NOMO-1 (cell line): ENCODE data around the gene LATS2.
"Not testable (repeated sequence)": the region's sequence is repeated elsewhere in the genome, so short reads cannot be mapped to it uniquely, and the experiment has no call there.

Experiments used
- DNase-seq, 2 experiments: peaks; one replicate each; lab custom pipeline; 2025; ENCODE audit not compliant: unreplicated experiment in 2 of 2; lab: John Stamatoyannopoulos, UW

Gene LATS2

DNA sequence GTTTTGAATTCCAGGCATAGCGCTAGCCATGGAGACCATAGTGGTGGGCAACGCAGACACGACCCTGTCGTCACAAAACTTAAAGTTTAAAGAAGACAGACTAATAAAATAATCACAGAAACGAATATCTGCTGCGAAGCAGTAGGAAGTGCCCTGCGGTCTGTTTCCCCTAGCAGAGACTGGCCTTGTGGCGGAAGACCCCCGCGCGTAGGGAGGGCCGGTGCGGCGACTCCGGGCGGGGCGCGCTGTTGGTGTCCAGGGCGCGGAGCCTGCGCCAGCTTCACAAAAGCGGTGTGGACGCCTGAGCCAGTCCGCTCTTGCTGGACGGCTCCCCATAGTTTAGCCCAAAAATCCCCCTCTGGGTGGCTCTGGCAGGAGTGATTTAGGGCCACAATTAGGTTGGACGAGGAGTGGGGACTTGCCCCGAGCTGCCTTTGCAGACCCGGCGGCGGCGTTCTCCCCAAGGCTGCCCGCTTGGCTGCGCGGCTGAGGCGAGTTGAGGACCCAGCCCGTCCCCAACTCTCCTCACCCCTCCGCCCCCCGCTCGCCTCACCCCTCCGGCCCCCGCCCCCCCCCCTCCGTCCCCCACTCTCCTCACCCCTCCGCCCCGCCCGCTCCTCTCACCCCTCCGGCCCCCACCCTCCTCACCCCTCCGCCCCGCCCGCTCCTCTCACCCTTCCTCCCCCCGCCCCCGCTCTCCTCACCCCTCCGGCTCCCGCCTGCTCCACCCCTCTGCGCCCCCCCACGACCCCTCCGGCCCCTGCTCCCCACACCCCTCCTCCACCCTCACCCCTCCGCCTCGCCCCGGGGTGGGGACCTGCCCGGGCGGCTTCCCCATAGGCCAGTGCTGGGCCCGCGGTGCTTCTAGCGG lies 14.2 kb upstream of the LATS2 start:
- peak; percentile 27 to 38 for DNase-seq

DNA sequence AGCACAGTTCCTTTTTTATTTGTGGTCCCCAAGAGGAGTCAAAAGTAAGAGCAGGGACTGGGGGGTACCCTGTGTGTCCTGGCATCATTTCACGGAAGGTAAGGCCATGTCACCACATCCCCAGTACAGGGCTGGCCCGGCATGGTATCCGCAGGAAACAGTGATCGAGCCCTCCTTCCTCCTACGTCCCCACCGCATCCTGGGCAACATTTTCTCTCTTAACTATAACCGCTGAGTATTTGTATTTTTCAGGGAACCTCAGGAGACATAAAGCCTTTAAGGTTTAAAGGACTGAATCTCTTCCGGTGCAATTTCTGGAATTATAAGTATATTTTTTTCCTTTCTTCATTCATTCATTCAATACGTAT lies 13.6 kb upstream of the LATS2 start:
- DNase-seq = peak in 1 of 2 experiments; percentile 54

DNA sequence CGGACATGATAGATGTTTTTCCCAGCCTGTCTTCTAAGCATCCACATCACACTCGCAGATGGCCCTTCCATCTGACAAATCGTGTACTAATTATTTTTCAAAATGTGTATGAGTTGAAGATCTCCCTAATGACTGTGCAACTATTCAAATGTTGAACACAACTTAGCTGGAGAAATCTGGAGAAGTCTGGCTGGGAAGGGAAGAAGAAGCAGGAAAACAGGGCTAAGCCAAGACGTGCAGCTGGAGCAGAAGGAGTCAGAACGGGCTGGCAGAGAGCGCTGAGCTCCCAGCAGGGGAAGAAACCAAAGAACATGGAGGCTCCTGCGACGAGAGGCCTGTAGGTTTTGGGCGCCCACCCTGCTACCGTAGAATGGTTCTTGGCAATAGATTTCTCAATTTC lies 13.2 kb upstream of the LATS2 start:
- DNase-seq = peak in 1 of 2 experiments; percentile 16

DNA sequence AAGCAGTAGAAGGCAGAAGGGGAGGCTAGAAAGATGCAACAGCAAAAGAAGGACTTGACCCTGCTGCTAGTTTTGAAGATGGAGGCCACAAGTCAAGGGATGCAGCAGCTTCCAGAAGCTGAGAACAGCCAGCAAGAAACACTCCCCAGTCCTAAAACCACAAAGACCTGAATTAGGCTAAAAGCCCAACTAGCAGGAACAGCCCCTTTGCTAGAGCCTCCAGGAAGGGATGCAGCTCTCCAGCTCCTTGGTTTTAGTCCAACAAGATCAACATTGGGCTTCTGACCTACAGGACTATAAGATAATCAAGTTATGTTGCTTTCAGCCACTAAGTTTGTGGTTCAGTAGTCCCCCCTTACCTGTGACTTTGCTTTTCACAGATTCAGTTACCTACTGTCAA lies 10.5 kb upstream of the LATS2 start:
- DNase-seq = no peak

DNA sequence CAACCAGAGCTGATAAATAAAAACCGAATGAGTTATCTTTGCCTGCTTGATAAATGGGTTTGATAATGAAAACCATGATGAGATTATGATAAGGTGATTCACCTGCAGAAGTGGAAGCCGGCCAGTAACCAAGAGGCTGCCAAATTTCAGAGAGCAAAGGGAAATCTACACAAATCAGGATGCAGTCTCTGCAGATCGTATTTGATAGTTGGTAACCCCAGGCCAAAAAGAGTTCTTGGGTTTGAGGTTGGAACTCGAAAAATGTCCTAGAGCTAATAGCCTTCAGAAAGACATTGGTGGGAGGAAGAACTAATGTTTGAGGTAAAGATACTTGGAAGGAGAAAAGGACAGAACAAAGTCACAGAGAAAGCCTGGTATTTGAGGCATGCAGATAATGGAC lies 9.6 kb upstream of the LATS2 start:
- DNase-seq = no peak

DNA sequence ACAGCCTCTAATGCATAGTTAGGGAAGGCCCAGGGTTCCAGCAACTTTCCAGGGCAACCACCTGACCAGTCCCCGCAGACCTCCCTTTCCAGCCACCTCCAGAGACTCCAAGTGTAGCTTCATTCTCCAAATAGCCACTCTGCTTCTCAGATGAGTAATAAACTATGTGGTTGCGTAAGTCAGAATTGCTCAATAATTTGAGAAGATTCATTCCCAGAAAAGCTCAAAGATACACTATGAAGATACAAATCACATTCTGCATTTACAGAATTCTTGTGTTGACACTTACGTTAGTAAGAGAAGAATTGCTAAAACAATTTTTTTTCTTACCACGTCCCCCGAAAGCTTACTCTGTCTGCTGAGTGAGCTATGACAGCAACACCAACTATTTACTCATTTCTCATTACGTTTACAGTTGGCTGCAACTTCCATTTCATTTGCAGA lies 8.2 kb upstream of the LATS2 start:
- peak; percentile 39 to 87 for DNase-seq

DNA sequence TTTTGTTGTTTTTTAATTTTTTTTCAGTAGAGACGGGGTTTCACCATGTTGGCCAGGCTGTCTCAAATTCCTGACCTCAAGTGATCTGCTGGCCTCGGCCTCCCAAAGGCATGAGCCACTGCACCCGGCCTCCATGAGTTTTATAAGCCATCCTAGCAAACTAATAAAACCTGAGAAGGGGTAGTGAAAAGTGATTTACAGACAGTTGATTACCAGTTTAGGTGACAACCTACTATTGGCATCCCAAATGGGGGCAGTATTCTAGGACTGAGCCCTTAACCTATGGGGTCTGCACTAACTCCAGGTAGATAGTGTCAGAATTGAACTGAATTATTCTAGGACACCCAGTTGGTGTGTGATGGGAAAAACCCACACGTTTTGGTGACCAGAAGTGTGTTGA lies 6.5 kb upstream of the LATS2 start:
- DNase-seq = no peak

DNA sequence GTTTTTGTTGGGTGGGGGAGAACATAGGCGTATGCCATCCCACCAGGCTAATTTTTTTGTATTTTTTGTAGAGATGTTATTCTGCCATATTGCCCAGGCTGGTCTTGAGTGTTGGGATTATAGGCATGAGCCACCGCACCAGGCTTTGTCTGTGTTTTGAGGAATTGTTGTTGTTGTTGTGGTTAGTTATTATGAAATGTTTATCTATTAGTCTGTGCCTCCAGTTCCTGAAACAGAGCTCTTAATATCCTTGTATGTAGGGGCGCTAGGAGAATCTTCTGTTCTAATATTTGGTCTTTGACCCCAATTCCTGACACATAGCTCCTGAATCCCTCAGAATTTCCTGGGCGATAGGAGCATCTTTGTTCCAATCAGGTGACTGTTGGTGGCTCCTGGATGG lies 5.6 kb upstream of the LATS2 start:
- no peak for DNase-seq

DNA sequence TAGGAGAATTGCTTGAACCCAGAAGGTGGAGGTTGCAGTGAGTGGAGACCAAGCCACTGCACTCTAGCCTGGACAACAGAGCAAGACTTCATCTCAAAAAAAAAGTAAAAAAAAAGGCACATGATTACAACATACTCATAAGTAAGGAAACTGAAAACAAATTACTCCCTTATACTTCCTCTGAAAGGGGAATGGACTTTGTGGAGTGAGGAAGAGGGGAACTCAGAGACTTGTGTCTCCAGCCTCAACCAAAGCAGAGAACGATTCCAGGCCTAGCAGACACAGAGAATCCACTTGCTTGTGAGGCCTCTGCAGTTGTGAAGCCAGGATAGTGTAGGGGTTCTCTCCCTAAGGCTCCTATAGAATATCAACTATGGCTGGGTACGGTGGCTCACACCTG lies 4.3 kb upstream of the LATS2 start:
- peak; percentile 30 to 83 for DNase-seq

DNA sequence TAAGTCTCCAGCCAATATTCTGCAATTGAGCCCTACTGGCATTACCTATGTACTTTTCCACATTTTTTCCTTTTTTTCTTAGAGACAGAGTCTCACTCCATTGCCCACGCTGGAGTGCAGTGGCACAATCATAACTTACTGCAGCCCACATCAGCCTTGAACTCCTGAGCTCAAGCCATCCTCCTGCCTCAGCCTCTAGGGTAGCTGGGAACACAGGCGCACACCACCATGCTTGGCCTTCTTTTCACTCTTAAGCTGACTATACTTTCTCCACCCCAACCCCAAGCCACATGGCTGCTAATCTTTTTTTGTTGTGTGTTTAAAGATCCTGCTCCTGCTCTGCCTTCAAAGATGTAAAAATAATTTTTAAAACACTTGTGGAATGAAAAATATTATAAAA lies 1.6 kb upstream of the LATS2 start:
- no peak for DNase-seq

DNA sequence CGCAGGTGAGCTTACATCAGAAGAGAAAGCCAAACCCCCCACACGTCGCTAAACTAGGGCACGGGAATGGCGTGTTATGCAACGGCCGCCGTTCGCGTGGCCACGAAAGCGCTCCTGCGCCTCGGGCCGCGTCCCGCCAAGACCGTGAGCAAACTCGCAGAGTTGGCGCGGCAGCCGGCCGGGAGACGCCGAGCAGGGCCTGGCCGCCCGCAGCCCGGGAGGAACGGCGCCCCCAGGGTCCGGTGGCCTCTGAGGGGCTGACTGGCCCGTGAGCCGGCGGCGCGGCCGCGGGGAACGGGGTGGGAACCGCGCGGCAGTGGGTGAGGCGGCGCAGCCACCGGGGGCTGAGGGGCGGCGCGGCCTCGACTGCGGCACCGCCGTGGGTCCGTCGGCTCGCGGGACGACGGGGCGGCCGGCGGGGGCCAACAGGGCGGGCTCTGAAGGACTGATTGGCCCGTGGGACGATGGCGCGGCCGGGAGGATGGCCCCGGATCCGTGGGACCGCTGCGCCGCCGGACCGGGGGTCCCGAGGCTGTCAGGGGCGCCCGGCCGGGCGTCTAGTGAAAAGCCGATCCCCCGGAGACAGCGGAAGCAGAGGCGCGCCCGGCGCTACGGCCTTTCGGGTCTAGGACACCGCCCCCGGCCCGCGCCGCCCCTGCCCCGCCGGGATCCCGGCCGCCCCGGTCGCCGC lies 903 bp downstream of the LATS2 start:
- DNase-seq = peak in 1 of 2 experiments; percentile 34

DNA sequence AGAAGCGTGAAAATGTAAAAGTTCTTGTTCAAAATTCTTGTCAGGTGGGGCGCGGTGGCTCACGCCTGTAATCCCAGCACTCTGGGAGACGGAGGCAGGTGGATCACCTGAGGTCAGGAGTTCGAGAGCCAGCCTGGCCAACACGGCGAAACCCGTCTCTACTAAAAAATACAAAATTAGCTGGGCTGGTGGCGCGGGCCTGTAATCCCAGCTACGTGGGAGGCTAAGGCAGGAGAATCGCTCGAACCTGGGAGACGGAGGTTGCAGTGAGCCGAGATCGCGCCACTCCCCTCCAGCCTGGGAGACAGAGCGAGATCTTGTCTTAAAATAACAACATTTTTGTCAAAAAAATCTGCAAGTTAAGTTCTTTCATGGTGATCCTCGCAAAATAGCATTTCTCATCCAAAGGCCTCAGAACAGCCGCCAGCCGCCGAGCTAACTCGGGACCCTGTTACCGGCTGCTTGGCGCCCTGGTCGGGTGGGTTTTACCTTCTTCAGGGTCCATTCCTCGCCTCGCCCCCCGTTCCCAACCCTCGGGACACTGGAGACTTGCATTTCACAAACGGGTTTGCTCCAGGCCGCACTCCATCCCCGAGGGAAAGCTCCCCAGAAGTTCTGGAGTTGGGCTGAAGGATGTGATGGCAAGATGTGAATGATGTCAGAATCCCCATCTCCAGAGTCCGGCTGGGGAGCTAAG lies 1.6 kb downstream of the LATS2 start:
- DNase-seq = no peak

DNA sequence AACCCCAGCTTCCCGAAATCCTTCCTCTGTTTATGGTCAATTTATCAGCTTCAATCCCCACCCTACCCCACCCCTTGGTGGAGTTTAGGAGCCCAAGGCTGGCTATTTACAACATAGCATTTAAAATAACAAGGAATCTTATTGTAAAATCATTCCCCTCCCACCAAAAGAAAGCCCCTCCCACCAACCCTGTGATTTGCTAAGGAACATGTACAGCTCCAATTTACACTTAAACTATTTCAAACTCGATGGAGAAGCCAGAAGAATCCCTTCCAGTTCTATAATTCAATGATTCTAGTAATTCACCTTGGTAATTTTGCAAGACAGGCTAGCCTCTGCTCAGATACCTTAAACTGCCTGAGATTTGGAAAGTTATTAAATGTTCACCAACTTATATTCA lies 3.0 kb downstream of the LATS2 start:
- no peak for DNase-seq

DNA sequence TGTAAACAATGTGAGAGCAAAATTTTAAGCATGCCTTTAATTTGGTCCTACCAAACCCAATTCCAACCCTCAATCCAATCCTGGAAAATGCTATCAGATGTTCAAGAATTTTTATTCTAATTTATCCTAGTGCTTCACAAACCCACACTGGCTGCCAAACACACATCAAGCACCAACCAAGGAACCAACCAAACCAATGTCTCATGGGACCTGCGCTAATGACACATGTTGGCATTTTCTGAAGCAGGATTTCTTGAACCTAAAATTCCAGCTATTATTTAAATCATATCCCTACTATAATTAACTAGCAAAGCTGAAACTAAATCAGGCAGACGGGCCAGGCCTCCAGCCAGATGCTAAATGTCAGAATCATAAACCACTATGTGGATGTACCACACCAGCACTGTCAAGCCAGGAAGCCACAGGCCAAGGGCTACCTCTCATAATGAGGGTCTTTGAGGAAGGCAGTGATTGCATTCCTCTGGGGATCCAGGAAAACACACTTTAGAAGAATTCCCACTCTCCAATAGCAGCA lies 5.8 kb downstream of the LATS2 start:
- DNase-seq = no peak

DNA sequence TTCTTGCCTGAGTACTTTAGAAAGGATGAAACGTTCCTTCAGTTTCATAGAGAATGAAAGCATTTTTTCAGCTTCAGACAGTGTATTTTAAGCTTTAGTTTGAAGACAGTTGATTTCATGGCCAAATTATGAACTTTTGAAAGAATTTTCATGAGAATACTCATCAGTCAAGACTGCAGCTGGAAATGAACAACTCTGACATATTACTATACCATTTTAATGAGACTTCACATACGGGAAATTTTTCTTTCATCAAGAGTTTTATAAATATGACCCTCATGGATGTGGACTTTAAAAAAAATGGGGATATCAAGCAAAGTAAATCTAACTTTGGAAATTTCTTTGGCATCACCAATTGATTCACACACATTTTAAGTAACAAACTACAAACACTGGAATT lies 6.4 kb downstream of the LATS2 start:
- DNase-seq = no peak

DNA sequence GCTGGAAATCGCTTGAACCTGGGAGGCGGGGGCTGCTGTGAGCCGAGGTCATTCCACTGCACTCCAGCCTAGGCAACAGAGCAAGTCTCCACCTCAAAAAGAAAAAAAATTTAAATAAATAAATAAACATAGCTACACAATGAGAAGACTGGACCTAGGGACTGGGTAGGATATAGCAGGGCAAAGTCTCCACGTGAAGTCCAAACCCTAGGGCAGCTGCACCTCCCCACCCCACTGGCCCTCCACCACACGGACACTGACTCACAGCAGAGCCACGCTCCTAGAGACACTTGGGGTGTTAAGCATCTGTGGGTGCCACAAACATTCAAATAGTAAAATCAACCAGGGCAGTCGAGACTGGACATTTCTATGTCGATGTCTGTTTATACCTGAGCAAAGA lies 7.1 kb downstream of the LATS2 start:
- DNase-seq = no peak

DNA sequence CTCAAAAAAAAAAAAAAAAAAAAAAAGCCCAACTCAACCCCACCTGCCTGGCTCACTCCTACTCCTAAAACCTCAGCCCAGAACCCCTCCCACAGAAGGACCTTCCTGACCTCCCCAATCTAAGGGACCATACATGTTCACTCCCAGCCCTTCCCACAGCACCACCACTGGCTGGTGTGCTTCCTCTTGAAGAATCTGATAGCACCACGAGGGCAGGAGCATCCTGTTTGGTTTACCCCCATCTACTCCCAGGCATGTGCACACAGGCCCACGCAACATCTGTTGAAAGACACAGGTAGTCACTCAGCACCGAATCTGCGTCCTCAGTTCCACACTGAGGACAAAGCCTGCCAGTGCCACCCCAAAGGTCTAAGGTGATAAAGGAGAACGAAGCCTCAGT lies 8.2 kb downstream of the LATS2 start:
- DNase-seq = no peak

DNA sequence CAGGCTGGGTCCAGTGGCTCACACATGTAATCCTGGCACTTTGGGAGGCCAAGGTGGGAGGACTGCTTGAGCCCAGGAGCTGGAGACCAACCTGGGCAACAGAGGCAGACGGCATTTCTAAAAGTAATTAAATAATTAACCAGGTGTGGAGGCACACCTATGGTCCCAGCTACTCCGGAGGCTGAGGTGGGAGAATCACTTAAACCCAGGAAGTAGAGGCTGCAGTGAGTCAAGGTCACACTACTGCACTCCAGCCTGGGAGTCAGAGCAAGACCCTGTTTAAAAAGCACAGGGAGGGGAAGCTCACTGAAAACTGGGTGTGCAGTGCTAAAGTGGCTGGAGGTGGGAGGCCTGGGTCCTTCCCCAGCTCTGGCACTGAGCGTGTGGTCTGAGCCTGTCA lies 9.7 kb downstream of the LATS2 start:
- DNase-seq = no peak

DNA sequence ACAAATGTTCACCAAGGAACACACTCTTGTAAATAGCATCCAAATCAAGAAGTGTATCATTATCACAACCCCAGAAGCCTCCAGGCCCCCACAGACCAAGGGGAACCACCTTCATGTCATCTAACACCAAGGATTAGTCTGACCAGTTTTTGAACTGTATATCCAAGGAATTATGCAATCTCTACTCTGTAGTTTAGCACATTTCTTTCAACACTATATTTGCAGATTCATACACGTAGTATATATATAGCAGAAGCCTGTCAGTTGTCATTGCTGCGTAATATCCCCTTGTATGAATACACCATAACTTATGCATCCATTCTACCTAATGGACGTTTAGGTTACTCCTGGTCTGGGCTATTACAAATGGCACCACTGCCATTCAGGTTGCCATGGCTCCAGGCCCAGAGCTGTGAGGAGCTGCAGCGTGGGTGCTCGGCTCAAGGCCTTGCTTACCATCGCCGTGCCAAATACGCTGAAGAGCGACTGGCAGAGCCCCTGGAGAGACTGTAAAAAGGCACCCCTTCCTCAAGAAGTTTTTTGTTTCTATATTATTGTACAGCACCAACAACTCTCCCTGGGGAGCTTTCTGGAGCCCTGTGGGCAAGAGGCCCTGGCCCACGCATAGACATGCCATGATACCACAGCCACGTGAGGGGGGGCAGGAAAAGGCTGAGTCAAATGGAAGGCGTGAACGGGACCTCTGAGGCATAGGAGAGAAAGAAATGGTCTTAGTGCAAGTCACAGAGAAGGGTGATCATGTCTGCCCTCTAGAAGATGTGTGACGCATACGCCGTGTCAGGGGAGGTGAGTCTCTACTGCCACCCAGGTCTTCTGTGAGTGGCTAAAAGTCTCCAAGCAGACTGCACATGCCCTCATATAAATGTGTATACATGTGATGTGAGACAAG lies 10.8 kb downstream of the LATS2 start:
- DNase-seq = peak in 1 of 2 experiments; percentile 32

DNA sequence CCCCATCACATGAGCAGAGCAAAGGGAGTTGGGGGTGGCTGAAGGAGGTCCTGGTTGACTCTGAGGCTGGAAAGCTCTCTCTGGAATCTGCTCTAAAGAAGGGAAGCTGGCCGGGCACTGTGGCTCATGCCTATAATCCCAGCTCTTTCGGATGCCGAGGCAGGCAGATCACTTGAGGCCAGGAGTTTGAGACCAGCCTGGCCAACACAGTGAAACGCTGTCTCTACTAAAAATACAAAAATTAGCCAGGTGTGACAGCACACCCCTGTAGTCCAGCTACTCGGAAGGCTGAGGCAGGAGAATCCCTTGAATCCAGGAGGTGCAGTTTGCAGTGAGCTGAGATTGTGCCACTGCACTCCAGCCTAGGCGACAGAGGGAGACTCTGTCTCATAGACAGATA lies 11.7 kb downstream of the LATS2 start:
- not testable (repeated sequence) for DNase-seq
